IMR-90 (cell line): ENCODE measurements around the gene FLNA. TPM values are rescaled to one million over a fixed set of nuclear protein-coding genes. Genes with fewer than 3 reads are reported as not detected.

Experiments used
- ATAC-seq: fragments of 200-7000 bp; cut with Tn5 transposase; 2 replicates; pipeline ENCODE4 v1.9.1; 2020; ENCODE audit warnings: low read depth, mild to moderate bottlenecking, moderate library complexity
- BruUV-seq: library from RNA; stranded (reverse); fragments of 400-500 nt; replicated peaks from 2 replicates; lab custom pipeline; 2021; lab: Mats Ljungman, UMichigan
- CTCF ChIA-PET: fragments of 300-600 bp; formaldehyde crosslinking; extraction: SDS; loops from one replicate; lab custom pipeline; 2021; ENCODE audit warnings: antibody characterized with exemption; lab: Yijun Ruan, JAX
- POLR2A ChIA-PET: fragments of 300-600 bp; sonication (Branson Sonifier 250); formaldehyde crosslinking; loops from one replicate; lab custom pipeline; 2022; ENCODE audit warnings: antibody characterized with exemption; ENCODE audit not compliant: unreplicated experiment; lab: Charles Lee
- DNase-seq: peaks from one replicate; pipeline ENCODE4 v3.0.0; 2013
- H2AFZ ChIP-seq: replicated peaks from 2 replicates; pipeline ENCODE3; 2013; ENCODE audit warnings: low read length, mild to moderate bottlenecking; ENCODE audit not compliant: poor library complexity
- H2AK5ac ChIP-seq: 2 replicates; pipeline ENCODE4 v1.6.1; 2013; ENCODE audit warnings: low read depth, low read length, inconsistent platforms
- H2AK9ac ChIP-seq: replicated peaks from 2 replicates; pipeline ENCODE3; 2013; ENCODE audit warnings: mild to moderate bottlenecking, low read depth, low read length, moderate library complexity; ENCODE audit not compliant: poor library complexity
- H2BK120ac ChIP-seq: 2 replicates; pipeline ENCODE4 v1.6.1; 2013; ENCODE audit warnings: low read depth, low read length, inconsistent platforms
- H2BK15ac ChIP-seq: 3 replicates; pipeline ENCODE4 v1.6.1; 2013; ENCODE audit warnings: low read depth, low read length, inconsistent platforms
- H2BK20ac ChIP-seq: 2 replicates; pipeline ENCODE4 v1.6.1; 2013; ENCODE audit warnings: low read depth, mild to moderate bottlenecking, inconsistent platforms, low read length, moderate library complexity
- H2BK5ac ChIP-seq: 2 replicates; pipeline ENCODE4 v1.6.1; 2013; ENCODE audit warnings: mild to moderate bottlenecking, low read depth, low read length, inconsistent platforms; ENCODE audit not compliant: poor library complexity, severe bottlenecking
- H3K14ac ChIP-seq: replicated peaks from 2 replicates; pipeline ENCODE4 v1.6.1; 2013; ENCODE audit warnings: low read depth, low read length, inconsistent platforms
- H3K18ac ChIP-seq: 2 replicates; pipeline ENCODE4 v1.6.1; 2013; ENCODE audit warnings: low read depth, low read length, control low read depth
- H3K23ac ChIP-seq: 2 replicates; pipeline ENCODE4 v1.6.1; 2013; ENCODE audit warnings: low read depth, low read length, inconsistent platforms
- H3K27ac ChIP-seq: 2 replicates; pipeline ENCODE4 v1.5.1; 2013; ENCODE audit warnings: mild to moderate bottlenecking, control low read depth, low read length; ENCODE audit not compliant: insufficient read depth
- H3K27me3 ChIP-seq: 2 replicates; pipeline ENCODE4 v1.6.1; 2013; ENCODE audit warnings: low read length; ENCODE audit not compliant: control insufficient read depth, insufficient read depth
- H3K36me3 ChIP-seq: 2 replicates; pipeline ENCODE4 v1.6.1; 2013; ENCODE audit warnings: low read length, mixed read lengths; ENCODE audit not compliant: control insufficient read depth, insufficient read depth
- H3K4ac ChIP-seq: 2 replicates; pipeline ENCODE4 v1.6.1; 2013; ENCODE audit warnings: low read depth, low read length, inconsistent platforms
- H3K4me1 ChIP-seq: 2 replicates; pipeline ENCODE4 v1.6.1; 2013; ENCODE audit warnings: low read length, mixed read lengths; ENCODE audit not compliant: control insufficient read depth, insufficient read depth
- H3K4me2 ChIP-seq: 2 replicates; pipeline ENCODE4 v1.6.1; 2013; ENCODE audit warnings: low read depth, mild to moderate bottlenecking, control low read depth, low read length, moderate library complexity
- H3K4me3 ChIP-seq: 2 replicates; pipeline ENCODE4 v1.5.1; 2013; ENCODE audit warnings: low read depth, mild to moderate bottlenecking, control low read depth, low read length, moderate library complexity; ENCODE audit not compliant: insufficient read depth
- H3K56ac ChIP-seq: 2 replicates; pipeline ENCODE4 v1.6.1; 2013; ENCODE audit warnings: low read length, inconsistent platforms; ENCODE audit not compliant: insufficient read depth; ENCODE audit errors: extremely low read depth
- H3K79me1 ChIP-seq, 2 experiments: 2 replicates each; pipeline ENCODE4 v1.6.1; 2013; ENCODE audit warnings: low read length in 2 of 2, inconsistent platforms in 1 of 2, low read depth in 1 of 2
- H3K9ac ChIP-seq: 2 replicates; pipeline ENCODE4 v1.6.1; 2013; ENCODE audit warnings: low read depth, low read length, control low read depth
- H3K9me1 ChIP-seq: 2 replicates; pipeline ENCODE4 v1.6.1; 2013; ENCODE audit warnings: low read length, inconsistent platforms; ENCODE audit not compliant: insufficient read depth
- H3K9me3 ChIP-seq: 2 replicates; pipeline ENCODE4 v1.6.1; 2013; ENCODE audit warnings: low read length; ENCODE audit not compliant: control insufficient read depth, insufficient read depth
- H4K20me1 ChIP-seq: 2 replicates; pipeline ENCODE4 v1.6.1; 2013; ENCODE audit warnings: low read length, inconsistent platforms; ENCODE audit not compliant: insufficient read depth
- H4K5ac ChIP-seq: 2 replicates; pipeline ENCODE4 v1.6.1; 2013; ENCODE audit warnings: mild to moderate bottlenecking, low read depth, low read length, control low read depth
- H4K8ac ChIP-seq, 2 experiments: 2 replicates each; pipeline ENCODE4 v1.6.1; 2013; ENCODE audit warnings: low read depth in 2 of 2, low read length in 2 of 2, control low read depth in 1 of 2, inconsistent platforms in 1 of 2
- H4K91ac ChIP-seq: 2 replicates; pipeline ENCODE4 v1.6.1; 2013; ENCODE audit warnings: low read depth, low read length, inconsistent platforms; ENCODE audit not compliant: insufficient read depth
- CEBPB ChIP-seq: IDR thresholded peaks from 2 replicates; pipeline ENCODE4 v1.6.1; 2012; ENCODE audit warnings: low read depth, low read length, improper control_type of control experiment
- CTCF ChIP-seq: conservative IDR thresholded peaks from 2 replicates; pipeline ENCODE4 v1.5.1; 2012; ENCODE audit warnings: mild to moderate bottlenecking, low read depth, low read length, improper control_type of control experiment
- FOS ChIP-seq: fragments of 150-350 bp; IDR thresholded peaks from 2 replicates; pipeline ENCODE4 v1.6.1; 2016; ENCODE audit warnings: low read depth, low read length
- MAZ ChIP-seq: IDR thresholded peaks from 2 replicates; pipeline ENCODE4 v1.6.1; 2012; ENCODE audit warnings: low read depth, mild to moderate bottlenecking, low read length, improper control_type of control experiment, moderate library complexity, borderline replicate concordance
- NFE2L2 ChIP-seq: fragments of 150-350 bp; IDR thresholded peaks from 2 replicates; pipeline ENCODE4 v1.6.1; 2016; ENCODE audit warnings: low read depth, mild to moderate bottlenecking, low read length
- POLR2A ChIP-seq: IDR thresholded peaks from 2 replicates; pipeline ENCODE4 v1.6.1; 2012; ENCODE audit warnings: mild to moderate bottlenecking, low read depth, low read length
- RAD21 ChIP-seq: IDR thresholded peaks from 2 replicates; pipeline ENCODE4 v1.6.1; 2012; ENCODE audit warnings: low read length, improper control_type of control experiment
- SMC3 ChIP-seq: fragments of 150-350 bp; IDR thresholded peaks from 2 replicates; pipeline ENCODE4 v1.6.1; 2016; ENCODE audit warnings: low read depth, mild to moderate bottlenecking, antibody characterized with exemption, low read length, moderate library complexity
- WGBS, 2 experiments: methylation state at CpG; one replicate each; pipeline versions ENCODE4 v1.1.5 to v1.1.7; 2013; ENCODE audit warnings: missing lambda C conversion rate in 2 of 2; ENCODE audit not compliant: insufficient read length in 1 of 2; ENCODE audit errors: extremely low coverage in 2 of 2; 5-methylcytosine and 5-hydroxymethylcytosine counted together
- dilution Hi-C: fragments of 300-500 bp; cut with HindIII; formaldehyde crosslinking; loops from one replicate; pipeline ENCODE4 v1.14.3; 2018; ENCODE audit warnings: low sequenced_read_pairs; ENCODE audit not compliant: unreplicated experiment
- in situ Hi-C: fragments of 300-500 bp; cut with MboI; formaldehyde crosslinking; loops from 3 replicates; pipeline ENCODE4 v1.14.3; 2019; ENCODE audit warnings: low sequenced_read_pairs, inconsistent platforms, mixed read lengths
- intact Hi-C: fragments of 100-400 bp; cut with micrococcal nuclease; formaldehyde crosslinking; loops from 2 replicates; pipeline ENCODE4 v1.10.0; 2022
- polyA plus RNA-seq, 3 experiments: library from polyadenylated mRNA; depleted of rRNA; stranded (reverse); fragments of >200 nt; gene quantifications; 2 replicates each; pipeline ENCODE4 v1.2.3, GENCODE V29; 2012; ENCODE audit warnings: low replicate concordance in 1 of 3
- total RNA-seq: library from RNA; depleted of rRNA; stranded (reverse); fragments of >200 nt; gene quantifications from 2 replicates; pipeline ENCODE4 v1.2.3, GENCODE V29; 2012

Gene FLNA
- total and polyA plus RNA-seq, 2 of the 4 experiments (the other 2 are of a cell fraction) = 1,356 to 1,357 TPM

- no peaks in the 10 kb centered on the region for H3K79me1 ChIP-seq
- no peak overlapping the region for H3K4me3 ChIP-seq
- H2BK120ac ChIP-seq = no peak overlapping the region
- POLR2A ChIA-PET = no interaction called here
- no peaks in the 10 kb centered on the region for H3K9me1 ChIP-seq
- H2BK20ac ChIP-seq = no peak overlapping the region
- WGBS, 2 experiments = 83% methylated on average over 1 of the region's 7 CpGs; no CpG with 5 or more reads in 1 of the 2 experiments
- intact Hi-C loops (no loop called here), in situ Hi-C loops (no loop called here), dilution Hi-C loops (no loop called here)
- CTCF ChIA-PET = no interaction called here
- ATAC-seq = no peak
- BruUV-seq = no TSS peak
- H3K9me3 ChIP-seq = no peaks in the 10 kb centered on the region
- no peak overlapping the region for H3K27ac ChIP-seq
- no peak overlapping the region for H3K23ac ChIP-seq
- no peaks in the 10 kb centered on the region for H3K36me3 ChIP-seq
- H3K4ac ChIP-seq = no peak overlapping the region
- no peak overlapping the region for H2AK9ac ChIP-seq
- H2AFZ ChIP-seq = no peak overlapping the region
- H3K56ac ChIP-seq = no peak overlapping the region
- H4K20me1 ChIP-seq = no peaks in the 10 kb centered on the region
- no peak overlapping the region for H4K91ac ChIP-seq
- DNase-seq = no peak
- H3K14ac ChIP-seq = no peak overlapping the region
- H4K8ac ChIP-seq = no peak overlapping the region
- H3K9ac ChIP-seq = no peak overlapping the region
- no peak overlapping the region for H4K5ac ChIP-seq
- H3K4me1 ChIP-seq = peaks cover 3% of the 10 kb centered on the region; the same call in 1 of the 2 replicates
- H2AK5ac ChIP-seq = no peak overlapping the region
- no peak overlapping the region for H3K4me2 ChIP-seq
- H2BK5ac ChIP-seq = no peak overlapping the region
- TF ChIP-seq CEBPB = no peak
- TF ChIP-seq POLR2A = no peak
- TF ChIP-seq NFE2L2 = no peak
- no peak for TF ChIP-seq SMC3
- no peak for TF ChIP-seq FOS
- no peak for TF ChIP-seq CTCF
- TF ChIP-seq MAZ = no peak
- no peak for TF ChIP-seq RAD21
- peaks cover 46% of the 10 kb centered on the region for H3K27me3 ChIP-seq
- H3K18ac ChIP-seq = no peak overlapping the region
- H2BK15ac ChIP-seq = no peak overlapping the region
Observed at GRCh38 chrX:154321152-154321551, 53.3 kb downstream of the FLNA start.
